WERI-Rb-1 (cell line): ENCODE measurements around the gene RBFOX1.

Experiments used
- DNase-seq: peaks from one replicate; pipeline ENCODE4 v3.0.0-alpha.2; 2020
- H3K27ac ChIP-seq: fragments of 250-450 bp; sonication (Bioruptor Pico); 2 replicates; pipeline ENCODE4 v1.5.1; 2020; ENCODE audit warnings: mild to moderate bottlenecking, moderate library complexity
- H3K27me3 ChIP-seq: fragments of 250-450 bp; sonication (Bioruptor Pico); 2 replicates; pipeline ENCODE4 v1.5.1; 2021; ENCODE audit warnings: mild to moderate bottlenecking, low read depth, moderate library complexity; ENCODE audit not compliant: insufficient read depth, severe bottlenecking
- H3K36me3 ChIP-seq: fragments of 250-450 bp; sonication (Bioruptor Pico); 2 replicates; pipeline ENCODE4 v1.5.1; 2020; ENCODE audit warnings: mild to moderate bottlenecking, moderate library complexity
- H3K4me3 ChIP-seq: 2 replicates; pipeline ENCODE4 v1.5.1; 2011; ENCODE audit warnings: low read depth, mild to moderate bottlenecking, control low read depth, low read length
- H3K9me3 ChIP-seq: fragments of 250-450 bp; sonication (Bioruptor Pico); 2 replicates; pipeline ENCODE4 v1.5.1; 2021; ENCODE audit warnings: mild to moderate bottlenecking, moderate library complexity; ENCODE audit not compliant: severe bottlenecking
- TF ChIP-seq, protein P1 (sequence below): IDR thresholded peaks from 2 replicates; pipeline ENCODE4 v1.5.1; 2011; ENCODE audit warnings: low read depth, mild to moderate bottlenecking, control low read depth, inconsistent platforms, low read length

RBFOX1 gene

DNA sequence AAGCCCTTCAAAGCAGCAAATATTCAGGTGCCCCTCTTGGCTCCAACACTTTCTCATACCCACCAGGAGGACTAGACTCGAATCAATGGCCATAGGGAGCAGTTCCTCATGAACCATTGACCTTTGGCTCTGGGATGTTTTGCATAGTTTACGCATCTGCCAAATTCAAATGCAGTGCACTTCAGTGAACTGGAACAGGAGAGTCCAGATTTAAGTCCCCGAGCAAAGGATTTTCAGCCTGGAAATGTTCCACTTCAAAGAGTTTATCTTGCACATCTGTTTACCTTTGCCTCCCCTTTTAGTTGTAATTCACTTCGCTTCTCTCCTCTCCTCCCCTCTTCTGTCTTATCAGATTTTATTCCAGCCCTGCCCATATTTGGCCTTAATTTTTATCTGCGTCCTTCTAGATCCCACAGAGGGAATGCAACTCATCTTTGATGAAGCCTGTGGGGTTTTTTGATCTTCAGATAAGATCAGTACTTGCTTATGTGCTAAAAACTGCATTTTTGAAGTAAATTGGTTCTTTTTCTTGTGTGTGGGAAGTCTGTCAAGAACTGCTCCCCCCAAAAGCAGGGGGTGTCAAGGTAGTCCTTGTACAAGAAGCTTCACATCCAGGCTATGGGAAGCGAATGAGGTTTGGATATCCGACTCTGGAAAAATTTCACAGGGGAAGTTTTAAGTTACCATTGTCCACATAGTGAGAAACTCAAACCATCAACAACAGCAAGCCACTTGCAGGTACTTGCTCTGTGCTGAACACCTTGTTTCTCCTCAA is 281.6 kb downstream of the RBFOX1 start:
- Histone ChIP-seq H3K4me3 (no peak overlapping the region), H3K9me3 (no peaks in the 10 kb centered on the region), H3K27ac (no peak overlapping the region), H3K36me3 (no peaks in the 10 kb centered on the region), H3K27me3 (no peaks in the 10 kb centered on the region)
- TF ChIP-seq, protein P1, sequence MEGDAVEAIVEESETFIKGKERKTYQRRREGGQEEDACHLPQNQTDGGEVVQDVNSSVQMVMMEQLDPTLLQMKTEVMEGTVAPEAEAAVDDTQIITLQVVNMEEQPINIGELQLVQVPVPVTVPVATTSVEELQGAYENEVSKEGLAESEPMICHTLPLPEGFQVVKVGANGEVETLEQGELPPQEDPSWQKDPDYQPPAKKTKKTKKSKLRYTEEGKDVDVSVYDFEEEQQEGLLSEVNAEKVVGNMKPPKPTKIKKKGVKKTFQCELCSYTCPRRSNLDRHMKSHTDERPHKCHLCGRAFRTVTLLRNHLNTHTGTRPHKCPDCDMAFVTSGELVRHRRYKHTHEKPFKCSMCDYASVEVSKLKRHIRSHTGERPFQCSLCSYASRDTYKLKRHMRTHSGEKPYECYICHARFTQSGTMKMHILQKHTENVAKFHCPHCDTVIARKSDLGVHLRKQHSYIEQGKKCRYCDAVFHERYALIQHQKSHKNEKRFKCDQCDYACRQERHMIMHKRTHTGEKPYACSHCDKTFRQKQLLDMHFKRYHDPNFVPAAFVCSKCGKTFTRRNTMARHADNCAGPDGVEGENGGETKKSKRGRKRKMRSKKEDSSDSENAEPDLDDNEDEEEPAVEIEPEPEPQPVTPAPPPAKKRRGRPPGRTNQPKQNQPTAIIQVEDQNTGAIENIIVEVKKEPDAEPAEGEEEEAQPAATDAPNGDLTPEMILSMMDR = no peak
- DNase-seq = no peak

DNA sequence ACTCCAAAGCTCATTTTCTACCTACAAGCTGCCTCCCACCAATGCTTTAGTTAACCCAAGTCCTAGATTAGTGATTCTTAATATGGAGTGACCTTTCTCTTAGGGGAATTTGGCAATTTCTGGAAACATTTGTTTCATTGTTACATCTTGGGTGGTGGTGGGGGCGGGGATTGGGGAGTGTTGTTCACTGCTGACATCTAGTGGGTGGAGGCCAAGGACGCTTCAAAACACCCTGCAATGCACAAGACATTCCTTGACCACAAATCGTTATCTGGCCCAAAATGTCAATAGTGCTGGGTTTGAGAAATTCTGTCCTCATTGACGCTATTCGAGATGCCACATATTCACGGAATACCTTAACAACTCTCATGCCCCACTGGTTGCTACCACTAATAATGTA is 282.9 kb downstream of the RBFOX1 start:
- H3K4me3 ChIP-seq = no peak overlapping the region
- no peaks in the 10 kb centered on the region for H3K27me3 ChIP-seq
- H3K9me3 ChIP-seq = no peaks in the 10 kb centered on the region
- peak; percentile 38 for DNase-seq
- TF ChIP-seq, protein P1 = peak; percentile 69
- H3K27ac ChIP-seq = no peak overlapping the region
- H3K36me3 ChIP-seq = no peaks in the 10 kb centered on the region

DNA sequence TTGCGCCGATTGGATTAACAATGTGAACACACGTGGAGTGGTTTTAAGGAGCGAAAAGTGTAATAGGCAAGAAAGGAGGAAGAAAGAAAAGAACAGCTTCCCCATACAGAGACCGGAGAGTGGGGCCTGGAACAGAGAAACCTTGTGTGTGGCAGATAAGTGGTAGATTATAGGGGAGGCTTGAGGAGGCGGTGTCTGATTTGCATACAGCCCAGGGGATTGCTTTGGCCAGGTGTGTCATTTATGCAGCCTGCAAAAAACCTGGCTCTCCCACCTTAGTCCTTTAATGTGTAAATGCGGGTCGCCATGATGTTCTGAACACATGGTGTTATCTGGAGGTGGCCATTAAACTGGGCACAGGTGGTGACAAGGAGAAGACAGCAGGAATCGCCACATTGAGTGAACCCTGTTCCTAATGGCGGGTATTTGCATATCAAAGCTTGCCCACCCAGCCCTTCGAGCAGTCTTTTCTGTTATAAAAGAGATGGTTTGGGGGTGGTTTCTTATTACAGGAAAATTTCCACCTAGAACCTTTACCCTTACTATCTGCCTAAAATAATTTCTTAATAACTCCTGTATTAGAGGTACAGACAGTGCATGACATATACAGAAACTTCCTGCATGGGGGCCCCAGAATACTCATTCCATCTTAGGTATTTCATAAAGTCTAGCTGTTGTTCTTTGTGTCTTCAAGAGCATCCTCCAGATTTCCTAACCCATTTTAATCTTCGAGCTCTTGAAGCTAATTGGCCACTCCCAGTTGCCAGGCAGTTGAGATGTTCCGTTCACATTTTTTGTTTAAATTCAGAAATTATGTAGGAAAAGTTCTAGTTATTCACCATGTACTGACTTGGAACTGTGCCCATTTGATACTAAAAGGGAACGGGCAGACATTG is 292.5 kb downstream of the RBFOX1 start:
- Histone ChIP-seq H3K27me3 (no peaks in the 10 kb centered on the region), H3K9me3 (no peaks in the 10 kb centered on the region), H3K4me3 (no peak overlapping the region), H3K36me3 (no peaks in the 10 kb centered on the region), H3K27ac (no peak overlapping the region)
- TF ChIP-seq, protein P1 = no peak
- DNase-seq = no peak

DNA sequence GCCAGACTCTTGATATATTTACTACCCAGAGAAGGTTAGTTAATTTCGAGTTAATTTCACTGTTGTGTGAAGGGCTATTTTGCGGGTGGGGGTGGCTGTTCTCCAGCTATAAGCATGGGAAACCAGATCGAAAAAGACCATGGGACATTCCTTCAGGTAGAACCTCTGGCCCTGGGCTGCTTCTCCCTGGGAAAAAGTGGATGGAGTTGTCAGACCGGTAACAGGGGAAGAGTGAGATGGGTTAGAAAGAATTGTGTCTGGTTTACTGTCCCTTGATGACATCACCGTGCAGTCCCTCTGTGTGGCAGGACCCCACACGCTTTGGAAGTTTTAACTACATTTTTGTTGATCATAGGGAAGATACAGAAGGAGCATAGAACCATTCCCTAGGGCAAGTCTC is 296.3 kb downstream of the RBFOX1 start:
- Histone ChIP-seq H3K36me3 (no peaks in the 10 kb centered on the region), H3K9me3 (no peaks in the 10 kb centered on the region), H3K27ac (no peak overlapping the region), H3K27me3 (no peaks in the 10 kb centered on the region), H3K4me3 (no peak overlapping the region)
- TF ChIP-seq, protein P1 = no peak
- no peak for DNase-seq

DNA sequence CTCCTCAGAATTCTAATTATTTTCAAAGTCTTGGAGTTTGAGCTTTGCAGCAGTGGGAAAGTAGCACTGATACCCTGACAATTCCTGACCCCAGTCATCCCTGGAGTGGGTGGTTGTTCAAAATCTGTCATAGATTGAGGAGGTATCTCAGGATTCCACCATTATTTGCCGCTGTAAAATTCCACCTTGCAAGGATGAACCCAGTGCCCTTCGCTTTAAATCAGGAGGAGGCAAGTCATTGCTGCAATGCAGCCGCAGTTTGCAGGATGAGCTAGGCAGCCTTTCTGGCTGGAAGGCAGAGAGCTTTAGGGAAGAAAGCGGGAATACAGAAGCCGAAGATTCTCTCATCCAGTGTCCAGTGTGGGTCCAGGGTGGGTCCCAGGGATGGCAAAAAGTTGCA is 296.9 kb downstream of the RBFOX1 start:
- TF ChIP-seq, protein P1 = no peak
- DNase-seq = no peak
- H3K4me3 ChIP-seq = no peak overlapping the region

More for the DNA sequence above, 296.9 kb downstream of the RBFOX1 start:
- no peaks in the 10 kb centered on the region for H3K27me3 ChIP-seq
- no peaks in the 10 kb centered on the region for H3K36me3 ChIP-seq
- no peak overlapping the region for H3K27ac ChIP-seq
- no peaks in the 10 kb centered on the region for H3K9me3 ChIP-seq
